ENCODE data around the gene GRB2.
"Not testable (repeated sequence)": the region's sequence is repeated elsewhere in the genome, so short reads cannot be mapped to it uniquely, and the experiment has no call there.

GRB2 gene

DNA sequence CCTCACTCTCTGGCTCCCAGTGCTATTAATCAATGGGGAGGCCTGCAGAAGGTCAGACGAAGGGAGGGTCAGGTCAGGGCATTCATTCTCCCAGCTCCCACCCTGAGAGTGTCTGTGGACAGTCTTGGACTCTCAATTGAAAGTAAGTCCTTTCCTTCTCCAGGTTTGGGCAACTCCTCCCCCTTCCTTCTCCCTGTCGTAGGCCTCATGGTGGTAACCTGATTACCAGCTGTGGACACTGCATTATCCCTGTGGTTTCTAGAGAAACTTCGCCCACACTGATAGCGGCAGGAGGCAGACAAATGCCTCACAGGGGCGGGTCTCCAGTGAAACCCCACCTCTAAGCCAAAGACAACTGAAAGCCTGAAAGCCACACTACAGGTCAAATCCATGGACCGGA lies 58.6 kb downstream of the GRB2 start:
- no peak for DNase-seq (ENCODE audit: low read depth)
- TF ChIP-seq, protein P1, sequence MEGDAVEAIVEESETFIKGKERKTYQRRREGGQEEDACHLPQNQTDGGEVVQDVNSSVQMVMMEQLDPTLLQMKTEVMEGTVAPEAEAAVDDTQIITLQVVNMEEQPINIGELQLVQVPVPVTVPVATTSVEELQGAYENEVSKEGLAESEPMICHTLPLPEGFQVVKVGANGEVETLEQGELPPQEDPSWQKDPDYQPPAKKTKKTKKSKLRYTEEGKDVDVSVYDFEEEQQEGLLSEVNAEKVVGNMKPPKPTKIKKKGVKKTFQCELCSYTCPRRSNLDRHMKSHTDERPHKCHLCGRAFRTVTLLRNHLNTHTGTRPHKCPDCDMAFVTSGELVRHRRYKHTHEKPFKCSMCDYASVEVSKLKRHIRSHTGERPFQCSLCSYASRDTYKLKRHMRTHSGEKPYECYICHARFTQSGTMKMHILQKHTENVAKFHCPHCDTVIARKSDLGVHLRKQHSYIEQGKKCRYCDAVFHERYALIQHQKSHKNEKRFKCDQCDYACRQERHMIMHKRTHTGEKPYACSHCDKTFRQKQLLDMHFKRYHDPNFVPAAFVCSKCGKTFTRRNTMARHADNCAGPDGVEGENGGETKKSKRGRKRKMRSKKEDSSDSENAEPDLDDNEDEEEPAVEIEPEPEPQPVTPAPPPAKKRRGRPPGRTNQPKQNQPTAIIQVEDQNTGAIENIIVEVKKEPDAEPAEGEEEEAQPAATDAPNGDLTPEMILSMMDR (IDR thresholded peaks at IDR 0.05; ENCODE audit: low read depth, low read length, missing control alignments), result no peak
- in situ Hi-C loops (cut with HindIII; ENCODE audit: low sequenced_read_pairs), result no loop called here
- H3K4me3 ChIP-seq (ENCODE audit: low read depth, low read length), result no peak overlapping the region

DNA sequence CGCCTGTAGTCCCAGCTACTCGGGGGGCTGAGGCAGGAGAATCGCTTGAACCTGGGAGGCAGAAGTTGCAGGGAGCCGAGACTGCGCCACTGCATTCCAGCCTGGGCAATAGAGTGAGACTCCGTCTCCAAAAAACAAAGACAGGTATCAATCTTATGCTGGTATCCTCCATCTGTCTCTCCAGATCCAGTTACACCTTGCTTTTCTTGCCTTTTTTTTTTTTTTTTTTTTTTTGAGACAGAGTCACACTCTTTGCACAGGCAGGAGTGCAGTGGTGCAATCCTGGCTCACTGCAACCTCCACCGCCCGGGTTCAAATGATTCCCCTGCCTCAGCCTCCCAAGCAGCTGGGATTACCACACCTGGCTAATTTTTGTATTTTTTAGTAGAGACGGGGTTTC lies 59.1 kb downstream of the GRB2 start:
- DNase-seq (ENCODE audit: low read depth); H3K4me3 ChIP-seq (ENCODE audit: low read depth, low read length); in situ Hi-C loops (cut with HindIII; ENCODE audit: low sequenced_read_pairs): not testable (repeated sequence)

DNA sequence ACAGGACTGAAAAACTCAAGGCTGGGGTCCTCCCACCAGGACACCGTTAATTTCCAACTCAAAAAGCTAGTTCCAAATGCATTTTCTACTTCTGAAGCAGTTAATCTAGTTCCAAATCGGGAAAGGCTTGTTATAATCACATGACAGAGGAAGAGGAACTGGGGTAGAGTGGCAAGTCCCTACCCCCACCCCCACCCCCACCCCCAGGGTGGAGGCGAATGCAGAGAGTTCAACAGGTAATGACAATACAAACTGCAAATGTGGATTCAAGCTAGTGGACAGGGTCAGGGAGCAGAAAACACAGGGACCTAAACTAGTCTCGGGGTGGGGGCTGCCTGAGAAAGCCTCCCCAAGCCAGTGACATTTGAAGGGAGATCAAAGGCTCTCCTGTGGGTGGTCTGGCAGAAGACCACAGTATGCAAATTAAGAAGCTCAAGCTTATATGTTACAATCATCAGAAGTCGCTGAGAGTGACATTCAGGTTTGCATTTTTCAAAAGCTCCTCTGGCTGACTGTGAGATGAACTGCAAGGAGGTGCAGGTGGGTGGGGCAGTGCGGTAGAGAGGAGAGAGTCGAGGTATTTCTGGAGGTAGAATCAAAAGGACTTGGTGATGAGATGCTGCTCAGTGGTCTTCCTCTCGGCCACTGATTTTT lies 59.8 kb downstream of the GRB2 start:
- H3K4me3 ChIP-seq (ENCODE audit: low read depth, low read length), result no peak overlapping the region
- DNase-seq (ENCODE audit: low read depth), result no peak
- in situ Hi-C loops (cut with HindIII; ENCODE audit: low sequenced_read_pairs), result no loop called here

DNA sequence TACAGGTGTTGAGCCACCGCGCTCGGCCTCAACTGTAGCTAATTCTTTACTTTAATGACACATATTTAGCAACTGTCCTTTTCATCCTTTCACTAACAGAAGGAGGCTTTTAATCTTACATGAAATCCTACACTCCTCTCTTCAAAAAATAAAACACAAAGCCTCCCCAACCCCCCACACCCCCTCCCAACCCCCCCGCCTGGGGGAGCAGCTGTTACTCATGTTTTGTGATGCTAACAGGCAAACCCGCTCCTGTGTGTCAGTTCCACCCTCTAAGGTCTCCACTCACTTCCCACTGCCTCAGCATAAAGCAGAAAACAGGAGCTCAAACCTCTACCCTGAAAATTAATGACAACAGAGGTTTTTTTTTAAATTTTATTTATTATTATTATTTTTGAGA lies 60.8 kb downstream of the GRB2 start:
- no peak for DNase-seq (ENCODE audit: low read depth)
- H3K4me3 ChIP-seq (ENCODE audit: low read depth, low read length), result no peak overlapping the region
- TF ChIP-seq, protein P1 (IDR thresholded peaks at IDR 0.05; ENCODE audit: low read depth, low read length, missing control alignments), result no peak
- in situ Hi-C loops (cut with HindIII; ENCODE audit: low sequenced_read_pairs), result no loop called here

More for the DNA sequence above, 59.8 kb downstream of the GRB2 start:
- TF ChIP-seq, protein P1 (IDR thresholded peaks at IDR 0.05; ENCODE audit: low read depth, low read length, missing control alignments), result no peak

GRCh38 chr17:75342996-75343395 lies 62.5 kb downstream of the GRB2 start:
- in situ Hi-C loops (cut with HindIII; ENCODE audit: low sequenced_read_pairs), result no loop called here
- no peak overlapping the region for H3K4me3 ChIP-seq (ENCODE audit: low read depth, low read length)
- DNase-seq (ENCODE audit: low read depth), result no peak
- TF ChIP-seq, protein P1 (IDR thresholded peaks at IDR 0.05; ENCODE audit: low read depth, low read length, missing control alignments), result no peak

GRCh38 chr17:75341784-75342486 lies 63.5 kb downstream of the GRB2 start:
- in situ Hi-C loops (cut with HindIII; ENCODE audit: low sequenced_read_pairs), result no loop called here
- TF ChIP-seq, protein P1 (IDR thresholded peaks at IDR 0.05; ENCODE audit: low read depth, low read length, missing control alignments), result no peak
- no peak for DNase-seq (ENCODE audit: low read depth)
- H3K4me3 ChIP-seq (ENCODE audit: low read depth, low read length), result no peak overlapping the region

DNA sequence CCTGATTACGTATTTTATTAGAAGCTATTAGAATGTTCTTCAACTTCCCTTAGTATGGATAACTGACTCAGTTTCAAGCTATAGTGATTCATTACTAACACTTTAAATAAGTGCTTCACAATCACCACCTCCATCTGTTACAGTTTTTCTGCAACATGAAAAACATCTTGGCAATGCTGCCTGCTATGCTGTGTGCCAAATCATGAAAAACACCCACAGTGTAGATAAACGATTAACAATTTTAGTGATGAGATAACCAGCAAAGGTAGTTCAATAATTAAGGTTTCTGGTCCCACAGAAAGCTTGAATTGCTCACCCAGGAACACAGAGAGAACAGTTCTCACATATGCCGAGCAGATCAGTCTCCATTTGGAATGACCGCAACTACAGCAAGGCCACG lies 64.8 kb downstream of the GRB2 start:
- TF ChIP-seq, protein P1 (IDR thresholded peaks at IDR 0.05; ENCODE audit: low read depth, low read length, missing control alignments), result no peak
- no peak overlapping the region for H3K4me3 ChIP-seq (ENCODE audit: low read depth, low read length)
- no peak for DNase-seq (ENCODE audit: low read depth)
- in situ Hi-C loops (cut with HindIII; ENCODE audit: low sequenced_read_pairs), result no loop called here
